ENCODE data around the gene ITPR1. TPM values are rescaled to one million over a fixed set of nuclear protein-coding genes. Genes with fewer than 3 reads are reported as not detected.

Gene ITPR1
- total RNA-seq, 1 donor from 2014 or later, result 6.7 TPM

GRCh38 chr3:4689021-4689420 lies 195.9 kb downstream of the ITPR1 start:
- H2AFZ ChIP-seq (ENCODE audit: low read depth, low read length), result no peak overlapping the region
- FAIRE-seq (no peak), DNase-seq (ENCODE audit: low read depth) (no peak)
- H3K9ac ChIP-seq (ENCODE audit: low read length), result no peak overlapping the region
- H3K9me3 ChIP-seq (ENCODE audit: insufficient read depth, low read depth, low read length), result no peaks in the 10 kb centered on the region
- no peaks in the 10 kb centered on the region for H3K4me1 ChIP-seq (ENCODE audit: insufficient read depth, low read length)
- H3K9me3 Mint-ChIP-seq (ENCODE audit: unreplicated experiment), result no peaks in the 10 kb centered on the region
- H3K36me3 ChIP-seq (ENCODE audit: insufficient read depth, low read length), result no peaks in the 10 kb centered on the region
- TF ChIP-seq EZH2 (IDR thresholded peaks at IDR 0.05; ENCODE audit: insufficient read depth, low read length), result no peak
- peaks cover 3% of the 10 kb centered on the region for H3K27me3 Mint-ChIP-seq (ENCODE audit: low read depth, unreplicated experiment)
- no peak overlapping the region for H3K4me3 ChIP-seq (ENCODE audit: insufficient read depth, low read depth, low read length)
- no peaks in the 10 kb centered on the region for H3K27me3 ChIP-seq (ENCODE audit: insufficient read depth, low read length)
- no peaks in the 10 kb centered on the region for H4K20me1 ChIP-seq (ENCODE audit: insufficient read depth, low read length)
- no peak overlapping the region for H3K27ac Mint-ChIP-seq (ENCODE audit: unreplicated experiment)
- peaks cover 6% of the 10 kb centered on the region for H3K4me1 Mint-ChIP-seq (ENCODE audit: low read depth, unreplicated experiment)
- H3K4me2 ChIP-seq (ENCODE audit: low read length), result no peak overlapping the region
- H3K79me2 ChIP-seq (ENCODE audit: insufficient read depth, low read length), result no peaks in the 10 kb centered on the region
- no peak overlapping the region for H3K27ac ChIP-seq (ENCODE audit: low read depth, low read length)
- H3K36me3 Mint-ChIP-seq (ENCODE audit: low read depth, unreplicated experiment), result peaks cover 10% of the 10 kb centered on the region
- H3K4me3 Mint-ChIP-seq (ENCODE audit: unreplicated experiment), result no peak overlapping the region

GRCh38 chr3:4690277-4690676 lies 197.1 kb downstream of the ITPR1 start:
- H3K4me2 ChIP-seq (ENCODE audit: low read length), result no peak overlapping the region
- Mint-ChIP-seq H3K27ac (ENCODE audit: unreplicated experiment) (no peak overlapping the region), H3K9me3 (ENCODE audit: unreplicated experiment) (no peaks in the 10 kb centered on the region), H3K4me3 (ENCODE audit: unreplicated experiment) (no peak overlapping the region), H3K27me3 (ENCODE audit: low read depth, unreplicated experiment) (peaks cover 3% of the 10 kb centered on the region), H3K4me1 (ENCODE audit: low read depth, unreplicated experiment) (peaks cover 8% of the 10 kb centered on the region), H3K36me3 (ENCODE audit: low read depth, unreplicated experiment) (peaks cover 6% of the 10 kb centered on the region)
- H3K79me2 ChIP-seq (ENCODE audit: insufficient read depth, low read length), result no peaks in the 10 kb centered on the region
- no peak overlapping the region for H3K27ac ChIP-seq (ENCODE audit: low read depth, low read length)
- TF ChIP-seq CTCF (IDR thresholded peaks at IDR 0.05; ENCODE audit: insufficient read depth, low read depth, low read length) (no peak), EZH2 (IDR thresholded peaks at IDR 0.05; ENCODE audit: insufficient read depth, low read length) (no peak)
- H3K4me3 ChIP-seq (ENCODE audit: insufficient read depth, low read depth, low read length), result no peak overlapping the region
- H2AFZ ChIP-seq (ENCODE audit: low read depth, low read length), result no peak overlapping the region
- H3K36me3 ChIP-seq (ENCODE audit: insufficient read depth, low read length), result no peaks in the 10 kb centered on the region
- no peak for DNase-seq (ENCODE audit: low read depth)
- no peak overlapping the region for H3K9ac ChIP-seq (ENCODE audit: low read length)
- H3K4me1 ChIP-seq (ENCODE audit: insufficient read depth, low read length), result no peaks in the 10 kb centered on the region
- H4K20me1 ChIP-seq (ENCODE audit: insufficient read depth, low read length), result no peaks in the 10 kb centered on the region
- FAIRE-seq, result no peak
- no peaks in the 10 kb centered on the region for H3K27me3 ChIP-seq (ENCODE audit: insufficient read depth, low read length)
- no peaks in the 10 kb centered on the region for H3K9me3 ChIP-seq (ENCODE audit: insufficient read depth, low read depth, low read length)

- Histone ChIP-seq H3K36me3 (ENCODE audit: insufficient read depth, low read length) (no peaks in the 10 kb centered on the region), H3K27ac (ENCODE audit: low read depth, low read length) (no peak overlapping the region), H3K4me1 (ENCODE audit: insufficient read depth, low read length) (no peaks in the 10 kb centered on the region), H3K9me3 (ENCODE audit: insufficient read depth, low read depth, low read length) (no peaks in the 10 kb centered on the region), H3K27me3 (ENCODE audit: insufficient read depth, low read length) (no peaks in the 10 kb centered on the region), H3K9ac (ENCODE audit: low read length) (no peak overlapping the region), H2AFZ (ENCODE audit: low read depth, low read length) (no peak overlapping the region), H3K4me2 (ENCODE audit: low read length) (no peak overlapping the region), H3K79me2 (ENCODE audit: insufficient read depth, low read length) (no peaks in the 10 kb centered on the region), H3K4me3 (ENCODE audit: insufficient read depth, low read depth, low read length) (no peak overlapping the region), H4K20me1 (ENCODE audit: insufficient read depth, low read length) (no peaks in the 10 kb centered on the region)
- H3K27ac Mint-ChIP-seq (ENCODE audit: unreplicated experiment), result no peak overlapping the region
- H3K4me1 Mint-ChIP-seq (ENCODE audit: low read depth, unreplicated experiment), result peaks cover 7% of the 10 kb centered on the region
- FAIRE-seq, result no peak
- H3K27me3 Mint-ChIP-seq (ENCODE audit: low read depth, unreplicated experiment), result peaks cover 3% of the 10 kb centered on the region
- no peak for DNase-seq (ENCODE audit: low read depth)
- H3K4me3 Mint-ChIP-seq (ENCODE audit: unreplicated experiment), result no peak overlapping the region
- no peak for TF ChIP-seq EZH2 (IDR thresholded peaks at IDR 0.05; ENCODE audit: insufficient read depth, low read length)
- no peaks in the 10 kb centered on the region for H3K9me3 Mint-ChIP-seq (ENCODE audit: unreplicated experiment)
- peaks cover 6% of the 10 kb centered on the region for H3K36me3 Mint-ChIP-seq (ENCODE audit: low read depth, unreplicated experiment)
Observed at GRCh38 chr3:4693620-4694019, 200.5 kb downstream of the ITPR1 start.
